Ectodermal cell (in vitro differentiated cells): ENCODE measurements around the gene NIPAL4.

Source experiments
- H3K27ac ChIP-seq: 2 replicates; pipeline ENCODE4 v1.7.0; 2013; ENCODE audit warnings: mild to moderate bottlenecking, low read depth, low read length; ENCODE audit not compliant: insufficient read depth, poor library complexity, severe bottlenecking
- H3K27me3 ChIP-seq: 2 replicates; pipeline ENCODE4 v1.7.0; 2013; ENCODE audit warnings: mild to moderate bottlenecking, low read length; ENCODE audit not compliant: insufficient read depth, control insufficient read depth, poor library complexity, severe bottlenecking
- H3K36me3 ChIP-seq: one replicate; pipeline ENCODE4 v1.7.0; 2013; ENCODE audit warnings: low read length; ENCODE audit not compliant: control insufficient read depth, insufficient read depth
- H3K4me1 ChIP-seq: one replicate; pipeline ENCODE4 v1.7.0; 2013; ENCODE audit warnings: low read length; ENCODE audit not compliant: control insufficient read depth, insufficient read depth
- H3K4me3 ChIP-seq: 2 replicates; pipeline ENCODE4 v1.7.0; 2013; ENCODE audit warnings: low read depth, low read length, control low read depth; ENCODE audit not compliant: insufficient read depth
- H3K9me3 ChIP-seq: 2 replicates; pipeline ENCODE4 v1.7.0; 2013; ENCODE audit warnings: mild to moderate bottlenecking, low read length, moderate library complexity; ENCODE audit not compliant: control insufficient read depth
- WGBS, 2 experiments: methylation state at CpG; one replicate each; pipeline ENCODE4 v1.1.7; 2013; ENCODE audit warnings: missing lambda C conversion rate in 2 of 2; 5-methylcytosine and 5-hydroxymethylcytosine counted together

Gene NIPAL4

DNA sequence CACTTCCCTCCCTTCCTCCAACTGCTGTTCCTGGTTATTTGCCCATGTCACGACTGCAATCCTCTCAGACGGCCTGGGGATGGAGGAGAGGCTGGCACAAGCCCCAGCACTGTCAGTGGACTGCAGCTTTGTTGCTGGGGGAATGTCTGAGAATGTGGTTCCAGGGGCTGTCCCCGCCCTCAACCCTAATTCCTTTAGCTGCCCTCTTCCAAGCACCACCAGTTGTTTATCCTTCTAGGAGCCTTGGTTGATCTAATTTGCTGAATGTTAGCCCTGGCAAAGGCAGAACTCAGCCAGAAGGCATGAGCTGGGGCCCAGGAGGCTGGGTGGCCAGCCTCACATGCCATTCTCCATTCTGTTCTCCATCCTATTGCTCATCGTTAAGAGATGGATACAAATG, 64.0 kb downstream of the NIPAL4 start:
- Histone ChIP-seq H3K4me3 (no peak overlapping the region), H3K27ac (no peak overlapping the region), H3K9me3 (no peaks in the 10 kb centered on the region), H3K4me1 (peaks cover 13% of the 10 kb centered on the region), H3K36me3 (no peaks in the 10 kb centered on the region), H3K27me3 (no peaks in the 10 kb centered on the region)
- 74 to 82% methylated on average over 4 of the region's 4 CpGs for WGBS, 2 experiments
